Natural killer cell treated with Interleukin-12 subunit alpha and Interleukin-12 subunit beta and Interleukin-15 and Interleukin-18, amount 100 ng/mL, for 72 hours (primary cell): ENCODE data around the gene P2RX6. TPM values are rescaled to one million over a fixed set of nuclear protein-coding genes. Genes with fewer than 3 reads are reported as not detected.

Experiments used
- ATAC-seq, 2 donors: fragments of 150-1000 bp; cut with Tn5 transposase in 1 of 2; sonication (Bioruptor Pico), chemical (Tn5 transposase) in 1 of 2; 2 replicates each; pipeline ENCODE4 v1.10.0; 2021
- DNase-seq: peaks from one replicate; pipeline ENCODE4 v3.0.0; 2022; ENCODE audit warnings: low spot score
- H3K27ac Mint-ChIP-seq, 2 donors: 1 replicate in 1 of 2; 2 replicates in 1 of 2; pipeline ENCODE4 v1.8.0; 2022; ENCODE audit warnings: mixed read lengths in 2 of 2, mild to moderate bottlenecking in 1 of 2, moderate library complexity in 1 of 2
- H3K27me3 Mint-ChIP-seq, 2 donors: 1 replicate in 1 of 2; 2 replicates in 1 of 2; pipeline ENCODE4 v1.8.0; 2022; ENCODE audit warnings: mixed read lengths in 2 of 2
- H3K36me3 Mint-ChIP-seq: one replicate; pipeline ENCODE4 v1.8.0; 2022; ENCODE audit warnings: mixed read lengths
- H3K4me1 Mint-ChIP-seq, 2 donors: 1 replicate in 1 of 2; 2 replicates in 1 of 2; pipeline ENCODE4 v1.8.0; 2022; ENCODE audit warnings: low read depth in 2 of 2, mixed read lengths in 2 of 2, mild to moderate bottlenecking in 1 of 2
- H3K4me3 Mint-ChIP-seq: one replicate; pipeline ENCODE4 v1.8.0; 2022; ENCODE audit warnings: mixed read lengths
- H3K9me3 Mint-ChIP-seq: 2 replicates; pipeline ENCODE4 v1.8.0; 2022; ENCODE audit warnings: mixed read lengths
- total RNA-seq, 2 donors: library from RNA; stranded (reverse); gene quantifications; one replicate each; pipeline ENCODE4 v1.2.3, GENCODE V29; 2022

P2RX6 gene
- total RNA-seq, 2 donors from 2014 or later, result not detected

DNA sequence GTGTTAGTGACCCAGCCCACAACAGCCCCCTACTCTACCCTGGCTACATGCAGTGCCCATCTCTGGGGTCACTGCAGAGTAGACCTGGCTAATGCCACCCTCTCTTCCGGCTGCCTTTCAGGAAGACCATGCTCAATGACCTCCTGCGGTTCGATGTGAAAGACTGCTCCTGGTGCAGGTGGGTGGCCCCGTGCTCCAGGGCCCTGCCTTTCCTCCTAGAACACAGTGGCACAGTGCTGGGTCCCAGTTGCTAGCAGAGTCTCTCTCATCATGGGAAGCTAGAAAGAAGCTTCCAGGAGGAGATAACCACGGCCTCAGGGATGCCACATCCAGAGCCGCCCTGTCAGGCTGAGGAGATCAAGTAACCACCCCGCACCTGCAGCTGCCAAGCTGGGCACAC is 29.2 kb upstream of the P2RX6 start:
- Mint-ChIP-seq H3K27me3 (no peaks in the 10 kb centered on the region), H3K4me1 (peaks cover 21 to 27% of the 10 kb centered on the region in 2 donors), H3K9me3 (no peaks in the 10 kb centered on the region), H3K36me3 (peaks cover 11% of the 10 kb centered on the region), H3K4me3 (no peak overlapping the region), H3K27ac (no peak overlapping the region)
- DNase-seq (no peak), ATAC-seq (no peak)

DNA sequence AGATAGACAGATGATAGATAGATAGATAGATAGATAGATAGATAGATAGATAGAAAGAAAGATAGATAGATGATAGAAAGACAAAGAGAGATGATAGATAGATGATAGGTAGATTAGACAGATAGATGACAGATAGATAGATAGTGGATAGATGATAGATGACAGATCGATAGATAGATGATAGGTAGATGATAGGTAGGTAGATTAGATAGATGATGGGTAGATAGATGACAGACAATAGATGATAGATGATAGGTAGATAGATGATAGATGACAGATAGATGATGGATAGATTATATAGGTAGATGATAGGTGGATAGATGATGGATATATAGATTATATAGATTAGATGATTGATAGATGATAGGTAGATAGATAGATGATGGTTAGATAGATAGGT is 28.6 kb upstream of the P2RX6 start:
- Mint-ChIP-seq H3K27ac (no peak overlapping the region), H3K9me3 (no peaks in the 10 kb centered on the region), H3K4me1 (peaks cover 19 to 25% of the 10 kb centered on the region in 2 donors), H3K4me3 (no peak overlapping the region), H3K27me3 (no peaks in the 10 kb centered on the region), H3K36me3 (peaks cover 11% of the 10 kb centered on the region)
- DNase-seq (no peak), ATAC-seq (no peak)

DNA sequence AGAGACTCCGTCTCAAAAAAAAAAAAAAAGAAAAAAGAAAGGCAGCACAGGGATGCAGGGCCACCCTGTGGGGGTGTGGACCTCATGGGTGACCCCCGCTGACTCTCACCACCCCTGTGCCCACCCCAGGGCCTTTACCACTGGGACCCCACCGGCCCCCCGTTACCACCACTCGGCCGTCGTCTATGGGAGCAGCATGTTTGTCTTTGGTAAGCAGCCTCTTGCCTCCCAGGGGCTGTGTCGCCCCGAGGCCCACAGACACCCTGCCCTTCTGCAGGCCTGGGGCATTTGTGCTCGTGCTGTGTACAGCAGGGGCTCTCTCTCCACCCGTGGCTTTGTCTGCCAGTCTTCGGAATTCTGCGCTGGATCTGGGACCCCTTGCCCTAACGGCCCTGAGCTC is 27.6 kb upstream of the P2RX6 start:
- Mint-ChIP-seq H3K4me3 (no peak overlapping the region), H3K9me3 (no peaks in the 10 kb centered on the region), H3K4me1 (peaks cover 16 to 22% of the 10 kb centered on the region in 2 donors), H3K27ac (no peak overlapping the region), H3K27me3 (no peaks in the 10 kb centered on the region), H3K36me3 (peaks cover 11% of the 10 kb centered on the region)
- no peak for ATAC-seq
- DNase-seq, result no peak

DNA sequence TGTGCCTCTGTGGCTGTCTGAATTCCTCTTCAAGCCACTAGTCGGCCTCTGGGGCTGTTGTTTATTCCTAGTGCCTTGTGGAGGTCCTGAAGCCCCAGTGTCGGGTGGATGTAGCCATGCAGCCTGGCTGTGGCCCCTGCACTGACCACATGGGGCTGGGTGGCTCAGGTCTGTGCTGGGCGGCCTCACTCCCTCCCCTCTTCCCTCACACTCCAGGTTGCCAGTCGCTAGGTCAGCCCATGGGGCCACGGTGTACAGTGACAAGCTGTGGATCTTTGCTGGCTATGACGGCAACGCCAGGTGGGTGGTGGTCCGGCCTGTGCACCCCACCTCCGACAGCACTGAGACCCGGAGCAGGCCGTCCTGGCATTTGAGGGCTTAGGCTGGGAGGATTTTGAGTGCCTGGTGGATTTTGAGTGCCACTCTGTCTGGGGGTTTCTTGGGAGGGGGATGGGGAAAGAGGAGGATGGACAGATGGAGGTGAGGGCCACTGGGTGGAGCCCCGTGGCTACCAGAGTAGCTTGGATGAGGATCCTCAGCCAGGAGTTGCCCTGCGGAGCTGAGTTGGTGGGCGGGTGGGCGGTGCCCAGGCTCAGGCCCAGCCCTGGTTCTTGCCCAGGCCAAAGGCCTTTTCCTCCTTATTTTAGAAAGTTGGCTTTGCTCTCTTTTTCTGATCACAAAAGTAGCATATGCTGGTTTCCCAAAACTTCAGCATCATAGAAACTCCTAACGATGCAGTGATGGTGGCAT is 26.2 kb upstream of the P2RX6 start:
- no peak for DNase-seq
- no peaks in the 10 kb centered on the region for H3K27me3 Mint-ChIP-seq
- H3K27ac Mint-ChIP-seq, result no peak overlapping the region
- H3K4me3 Mint-ChIP-seq, result no peak overlapping the region
- H3K4me1 Mint-ChIP-seq, result peaks cover 8 to 11% of the 10 kb centered on the region in 2 donors
- ATAC-seq, result no peak
- H3K36me3 Mint-ChIP-seq, result peaks cover 11% of the 10 kb centered on the region
- H3K9me3 Mint-ChIP-seq, result no peaks in the 10 kb centered on the region

DNA sequence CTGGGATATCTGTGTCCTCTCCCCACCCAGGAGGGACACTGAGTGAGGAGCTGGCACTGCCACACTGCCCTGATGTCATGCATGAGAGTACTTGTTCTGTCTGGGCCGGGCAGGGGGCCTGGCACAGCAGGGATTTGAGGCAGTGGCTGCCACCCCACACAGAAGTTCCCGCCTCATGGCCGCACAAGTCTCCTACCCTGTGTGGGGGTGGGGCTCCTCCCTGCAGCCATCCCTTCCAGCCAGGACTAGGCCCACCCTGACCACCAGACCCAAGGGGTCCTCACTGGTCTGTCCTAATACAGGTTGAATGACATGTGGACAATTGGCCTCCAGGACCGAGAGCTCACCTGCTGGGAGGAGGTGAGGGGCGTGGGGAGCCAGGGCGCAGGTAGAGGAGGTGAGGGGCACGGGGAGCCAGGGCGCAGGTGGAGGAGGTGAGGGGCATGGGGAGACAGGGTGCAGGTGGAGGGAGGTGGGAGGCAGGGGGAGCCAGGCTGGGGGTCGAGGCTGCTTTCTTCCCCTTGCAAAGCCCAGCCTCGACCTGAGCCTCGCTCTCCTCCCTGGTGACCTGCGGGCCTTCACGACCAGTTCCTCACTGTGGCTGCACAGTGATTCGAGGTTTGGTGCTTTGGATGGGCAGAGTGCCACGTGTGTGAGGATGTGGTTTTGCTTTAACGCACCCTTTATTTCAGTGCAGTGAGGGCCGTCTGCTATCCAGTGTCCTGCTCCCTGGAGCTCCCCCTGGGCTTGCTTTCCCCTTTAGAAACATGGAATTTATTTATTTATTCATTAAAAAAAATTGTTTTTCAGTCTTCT is 25.4 kb upstream of the P2RX6 start:
- H3K27me3 Mint-ChIP-seq, result no peaks in the 10 kb centered on the region
- no peak for DNase-seq
- no peaks in the 10 kb centered on the region for H3K9me3 Mint-ChIP-seq
- ATAC-seq, result no peak
- peaks cover 7% of the 10 kb centered on the region for H3K36me3 Mint-ChIP-seq
- H3K4me3 Mint-ChIP-seq, result no peak overlapping the region
- H3K4me1 Mint-ChIP-seq, result peaks cover 4 to 5% of the 10 kb centered on the region in 2 donors
- no peak overlapping the region for H3K27ac Mint-ChIP-seq

DNA sequence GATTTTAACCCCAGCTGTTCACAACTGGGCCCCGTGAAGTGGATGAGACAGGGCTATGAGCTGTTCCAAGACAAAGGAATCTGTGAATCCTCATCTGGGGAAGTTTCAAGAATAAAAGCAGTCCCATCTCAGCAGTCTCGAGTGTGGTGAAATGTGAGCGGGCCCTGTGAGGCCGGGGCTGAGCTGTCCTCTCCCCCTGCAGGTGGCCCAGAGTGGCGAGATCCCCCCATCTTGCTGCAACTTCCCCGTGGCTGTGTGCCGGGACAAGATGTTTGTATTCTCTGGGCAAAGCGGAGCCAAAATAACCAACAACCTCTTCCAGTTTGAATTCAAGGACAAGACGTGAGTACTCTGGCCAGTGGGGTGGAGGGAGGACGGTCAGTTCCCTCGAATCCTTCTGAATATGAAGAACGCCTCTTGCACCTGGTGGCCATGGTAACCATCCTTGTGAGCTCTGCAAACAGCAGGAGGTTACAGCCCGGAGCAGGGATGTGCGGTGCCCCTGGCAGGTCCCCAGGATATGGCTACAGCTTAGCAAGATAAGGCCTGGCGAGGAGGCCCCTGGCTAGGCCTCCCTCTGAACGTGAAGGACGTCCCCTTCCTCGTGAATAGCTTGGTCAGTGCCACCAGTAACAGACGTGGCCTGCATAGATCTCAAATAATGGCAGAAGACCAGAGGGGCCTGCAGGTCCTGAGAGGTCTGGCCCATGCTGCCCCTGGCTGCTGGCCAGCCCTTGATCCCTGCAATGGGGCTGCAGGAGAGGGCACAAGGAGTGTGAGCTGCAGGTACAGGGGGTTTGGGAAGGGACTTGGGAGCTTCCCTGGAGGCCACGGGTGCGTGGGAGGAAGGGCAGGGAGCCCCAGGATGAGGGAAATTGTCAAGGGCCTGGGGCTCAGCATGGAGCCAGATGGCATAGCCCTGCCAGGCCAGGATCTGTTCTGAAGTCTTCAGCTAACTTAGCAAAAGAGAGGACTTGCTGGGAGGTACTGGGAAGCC is 24.5 kb upstream of the P2RX6 start:
- DNase-seq (no peak), ATAC-seq (no peak)
- no peak overlapping the region for H3K4me3 Mint-ChIP-seq
- H3K27me3 Mint-ChIP-seq, result no peaks in the 10 kb centered on the region
- H3K36me3 Mint-ChIP-seq, result peaks cover 7% of the 10 kb centered on the region
- H3K27ac Mint-ChIP-seq, result no peak overlapping the region
- H3K9me3 Mint-ChIP-seq, result no peaks in the 10 kb centered on the region
- H3K4me1 Mint-ChIP-seq, result peaks cover 4 to 5% of the 10 kb centered on the region in 2 donors

DNA sequence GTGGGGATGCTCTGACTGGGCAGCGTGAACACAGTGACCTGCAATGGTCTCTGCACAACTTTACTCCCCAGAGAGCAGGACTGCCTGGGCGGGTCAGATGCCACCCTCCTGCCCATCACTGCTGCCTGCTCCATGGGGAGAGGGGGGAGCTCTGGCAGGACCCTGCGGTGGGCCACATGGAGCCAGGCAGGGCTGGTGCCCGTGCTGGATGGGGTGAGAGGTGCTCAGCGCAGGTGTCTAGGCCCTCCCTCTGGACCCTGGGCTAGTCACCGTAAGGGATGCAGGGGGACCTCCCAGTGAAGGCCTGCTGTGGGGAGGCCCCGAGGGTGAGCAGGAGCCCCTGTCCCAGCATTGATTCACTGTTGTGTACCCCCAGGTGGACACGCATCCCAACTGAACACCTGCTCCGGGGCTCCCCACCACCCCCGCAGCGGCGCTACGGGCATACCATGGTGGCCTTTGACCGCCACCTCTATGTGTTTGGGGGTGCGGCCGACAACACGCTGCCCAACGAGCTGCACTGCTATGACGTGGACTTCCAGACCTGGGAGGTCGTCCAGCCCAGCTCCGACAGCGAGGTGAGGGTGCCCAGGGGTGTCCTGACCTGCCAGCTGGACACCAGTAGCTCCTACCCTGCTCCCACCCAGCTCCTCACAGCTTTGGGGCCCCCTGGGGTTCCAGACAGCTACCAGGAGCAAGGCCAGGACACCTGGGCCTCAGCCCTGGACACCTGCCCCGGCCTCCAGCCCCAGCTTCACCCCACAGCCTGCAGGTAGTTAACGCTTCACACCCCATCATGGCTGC is 23.5 kb upstream of the P2RX6 start:
- H3K9me3 Mint-ChIP-seq, result no peaks in the 10 kb centered on the region
- no peaks in the 10 kb centered on the region for H3K27me3 Mint-ChIP-seq
- no peak for DNase-seq
- no peak overlapping the region for H3K4me3 Mint-ChIP-seq
- peaks cover 1 to 2% of the 10 kb centered on the region in 2 donors for H3K4me1 Mint-ChIP-seq
- peak in 1 of 2 donors; percentile 14 for ATAC-seq
- peaks cover 3% of the 10 kb centered on the region for H3K36me3 Mint-ChIP-seq
- no peak overlapping the region for H3K27ac Mint-ChIP-seq

DNA sequence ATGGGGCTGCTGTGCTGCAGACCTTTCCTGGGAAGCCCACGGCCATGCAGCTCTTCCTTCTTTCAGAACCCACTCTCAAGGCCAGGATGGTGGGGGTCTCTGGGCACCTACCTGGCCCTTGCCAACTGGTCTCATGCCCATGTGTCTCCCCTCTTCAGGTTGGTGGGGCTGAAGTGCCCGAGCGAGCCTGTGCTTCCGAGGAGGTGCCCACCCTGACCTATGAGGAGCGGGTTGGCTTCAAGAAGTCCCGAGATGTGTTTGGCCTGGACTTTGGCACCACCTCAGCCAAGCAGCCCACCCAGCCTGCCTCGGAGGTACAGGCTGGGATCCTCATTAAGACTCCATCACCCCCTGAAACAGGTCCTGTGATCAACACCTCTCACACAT is 22.9 kb upstream of the P2RX6 start:
- Mint-ChIP-seq H3K36me3 (no peaks in the 10 kb centered on the region), H3K27me3 (no peaks in the 10 kb centered on the region), H3K9me3 (no peaks in the 10 kb centered on the region), H3K4me1 (no peaks in the 10 kb centered on the region), H3K4me3 (no peak overlapping the region), H3K27ac (no peak overlapping the region)
- ATAC-seq (no peak), DNase-seq (no peak)

DNA sequence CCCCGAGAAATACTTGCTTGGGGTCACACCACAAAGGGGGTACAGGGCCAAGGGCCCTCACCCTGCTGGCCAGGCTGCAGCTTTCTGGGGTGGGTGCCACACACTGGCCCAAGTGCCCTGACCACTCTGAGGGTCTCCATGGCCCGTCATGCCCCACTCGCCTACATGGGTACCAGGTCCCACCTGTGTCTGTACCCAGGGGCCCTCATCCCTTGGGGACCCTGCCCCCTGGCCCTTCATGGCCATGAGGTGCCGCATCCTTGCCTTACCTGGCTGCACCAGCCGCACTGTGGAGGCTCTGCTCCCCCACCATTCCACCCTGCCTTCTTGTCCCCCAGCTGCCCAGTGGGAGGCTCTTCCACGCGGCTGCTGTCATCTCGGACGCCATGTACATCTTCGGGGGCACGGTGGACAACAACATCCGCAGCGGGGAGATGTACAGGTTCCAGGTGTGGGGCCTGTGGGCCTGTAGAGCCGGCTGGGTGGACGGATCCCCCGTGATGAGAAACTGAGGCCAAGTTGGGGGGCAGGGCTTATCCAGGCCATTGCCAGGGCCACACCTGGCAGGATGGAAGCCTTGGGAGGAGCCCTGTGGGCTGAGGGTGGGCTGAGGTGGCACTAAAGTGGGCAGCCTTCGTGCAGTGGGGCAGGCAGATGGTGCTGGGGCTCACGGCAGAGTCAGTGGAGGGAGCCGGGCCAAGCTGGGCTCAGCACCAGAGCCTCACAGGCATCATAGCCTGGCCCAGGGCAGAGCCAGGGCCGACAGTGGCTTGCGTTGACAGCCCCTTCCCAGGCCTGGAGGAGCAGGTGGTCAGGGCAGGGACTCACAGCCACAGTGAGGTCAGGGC is 22.3 kb upstream of the P2RX6 start:
- DNase-seq (no peak), ATAC-seq (no peak)
- no peak overlapping the region for H3K27ac Mint-ChIP-seq

DNA sequence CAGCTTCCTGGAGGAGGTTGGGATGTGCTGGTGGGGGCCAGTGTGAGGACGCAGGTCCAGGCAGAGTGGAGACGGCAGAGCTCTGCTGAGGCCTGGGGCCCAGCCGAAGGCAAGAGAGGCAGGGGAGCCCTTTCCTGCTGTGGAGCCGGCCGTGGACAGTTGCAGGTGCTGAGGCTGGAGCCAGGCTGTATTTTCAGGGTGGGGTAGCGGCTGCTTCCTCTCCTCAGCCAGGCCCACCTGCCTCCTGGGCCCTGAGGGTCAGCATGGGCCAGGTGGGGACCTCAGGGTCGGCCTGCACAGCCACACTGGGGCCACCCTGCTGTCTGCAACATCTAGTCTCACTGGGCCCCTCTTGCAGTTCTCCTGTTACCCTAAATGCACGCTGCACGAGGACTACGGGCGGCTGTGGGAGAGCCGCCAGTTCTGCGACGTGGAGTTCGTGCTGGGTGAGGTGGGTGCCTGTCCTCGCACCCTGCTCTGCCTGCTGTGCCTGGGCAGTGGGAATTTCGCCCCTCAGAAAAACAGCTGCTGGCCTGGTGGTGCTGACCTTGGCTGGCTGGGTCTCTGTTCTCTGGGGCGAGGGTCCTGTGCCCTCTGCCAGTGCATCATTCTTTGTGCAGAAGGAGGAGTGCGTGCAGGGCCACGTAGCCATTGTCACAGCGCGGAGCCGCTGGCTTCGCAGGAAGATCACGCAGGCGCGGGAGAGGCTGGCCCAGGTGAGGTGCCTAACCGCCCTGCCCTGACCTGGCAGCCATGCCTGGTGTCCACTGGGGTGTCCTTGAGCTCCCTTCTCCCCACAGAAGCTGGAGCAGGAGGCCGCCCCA is 21.4 kb upstream of the P2RX6 start:
- Mint-ChIP-seq H3K9me3 (no peaks in the 10 kb centered on the region), H3K4me1 (no peaks in the 10 kb centered on the region), H3K4me3 (no peak overlapping the region), H3K36me3 (no peaks in the 10 kb centered on the region), H3K27ac (no peak overlapping the region), H3K27me3 (no peaks in the 10 kb centered on the region)
- no peak for ATAC-seq
- no peak for DNase-seq

More for the DNA sequence above, 22.3 kb upstream of the P2RX6 start:
- Mint-ChIP-seq H3K27me3 (no peaks in the 10 kb centered on the region), H3K4me1 (no peaks in the 10 kb centered on the region), H3K4me3 (no peak overlapping the region), H3K36me3 (no peaks in the 10 kb centered on the region), H3K9me3 (no peaks in the 10 kb centered on the region)

DNA sequence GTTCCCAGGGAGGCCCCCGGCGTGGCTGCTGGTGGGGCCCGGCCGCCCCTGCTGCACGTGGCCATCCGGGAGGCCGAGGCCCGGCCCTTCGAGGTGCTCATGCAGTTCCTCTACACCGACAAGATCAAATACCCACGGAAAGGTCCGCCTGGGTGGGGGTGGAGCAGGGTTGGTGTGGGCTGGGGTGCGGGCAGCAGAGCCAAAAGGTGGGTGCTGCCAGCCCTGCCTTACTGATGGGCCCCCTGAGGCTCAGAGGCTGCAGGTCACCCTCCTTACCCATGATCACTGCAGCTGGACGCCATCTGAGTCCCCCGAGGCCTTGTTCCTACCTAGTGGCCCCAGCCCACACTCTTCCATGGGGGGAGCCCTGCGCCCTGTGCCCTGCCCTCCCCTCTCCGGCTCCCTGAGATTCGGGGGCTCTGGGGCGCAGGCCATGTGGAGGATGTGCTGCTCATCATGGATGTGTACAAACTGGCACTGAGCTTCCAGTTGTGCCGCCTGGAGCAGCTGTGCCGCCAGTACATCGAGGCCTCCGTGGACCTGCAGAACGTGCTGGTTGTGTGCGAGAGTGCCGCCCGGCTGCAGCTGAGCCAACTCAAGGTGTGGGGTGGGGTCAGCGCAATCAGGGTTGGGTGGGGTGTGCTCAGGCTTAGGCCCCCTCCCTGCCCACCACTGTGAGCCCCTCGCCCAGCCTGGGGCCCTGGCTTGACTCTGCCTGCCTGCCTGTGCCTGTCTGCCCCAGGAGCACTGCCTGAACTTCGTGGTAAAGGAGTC is 20.6 kb upstream of the P2RX6 start:
- no peak overlapping the region for H3K27ac Mint-ChIP-seq
- H3K36me3 Mint-ChIP-seq, result no peaks in the 10 kb centered on the region

More for the DNA sequence above, 20.6 kb upstream of the P2RX6 start:
- Mint-ChIP-seq H3K4me1 (no peaks in the 10 kb centered on the region), H3K4me3 (no peak overlapping the region), H3K9me3 (no peaks in the 10 kb centered on the region), H3K27me3 (no peaks in the 10 kb centered on the region)
- ATAC-seq (no peak), DNase-seq (no peak)
